Ectodermal cell (in vitro differentiated cells): ENCODE results near the gene LHFPL3.
"Not testable (repeated sequence)": the region's sequence is repeated elsewhere in the genome, so short reads cannot be mapped to it uniquely, and the experiment has no call there.

Experiments
- H3K27ac ChIP-seq: 2 replicates; pipeline ENCODE4 v1.7.0; 2013; ENCODE audit warnings: mild to moderate bottlenecking, low read depth, low read length; ENCODE audit not compliant: insufficient read depth, poor library complexity, severe bottlenecking
- H3K27me3 ChIP-seq: 2 replicates; pipeline ENCODE4 v1.7.0; 2013; ENCODE audit warnings: mild to moderate bottlenecking, low read length; ENCODE audit not compliant: insufficient read depth, control insufficient read depth, poor library complexity, severe bottlenecking
- H3K36me3 ChIP-seq: one replicate; pipeline ENCODE4 v1.7.0; 2013; ENCODE audit warnings: low read length; ENCODE audit not compliant: control insufficient read depth, insufficient read depth
- H3K4me1 ChIP-seq: one replicate; pipeline ENCODE4 v1.7.0; 2013; ENCODE audit warnings: low read length; ENCODE audit not compliant: control insufficient read depth, insufficient read depth
- H3K4me3 ChIP-seq: 2 replicates; pipeline ENCODE4 v1.7.0; 2013; ENCODE audit warnings: low read depth, low read length, control low read depth; ENCODE audit not compliant: insufficient read depth
- H3K9me3 ChIP-seq: 2 replicates; pipeline ENCODE4 v1.7.0; 2013; ENCODE audit warnings: mild to moderate bottlenecking, low read length, moderate library complexity; ENCODE audit not compliant: control insufficient read depth
- WGBS, 2 experiments: methylation state at CpG; one replicate each; pipeline ENCODE4 v1.1.7; 2013; ENCODE audit warnings: missing lambda C conversion rate in 2 of 2; 5-methylcytosine and 5-hydroxymethylcytosine counted together

Gene LHFPL3

GRCh38 chr7:104552102-104552501 is 223.7 kb downstream of the LHFPL3 start:
- H3K4me1 ChIP-seq: no peaks in the 10 kb centered on the region
- H3K36me3 ChIP-seq: no peaks in the 10 kb centered on the region
- H3K27me3 ChIP-seq: no peaks in the 10 kb centered on the region
- H3K27ac ChIP-seq: no peak overlapping the region
- WGBS, 2 experiments: 7 to 9% methylated on average over 4 of the region's 4 CpGs
- no peaks in the 10 kb centered on the region for H3K9me3 ChIP-seq
- no peak overlapping the region for H3K4me3 ChIP-seq

GRCh38 chr7:104553074-104553473 is 224.7 kb downstream of the LHFPL3 start:
- no peaks in the 10 kb centered on the region for H3K9me3 ChIP-seq
- H3K36me3 ChIP-seq: no peaks in the 10 kb centered on the region
- no peaks in the 10 kb centered on the region for H3K27me3 ChIP-seq
- no peak overlapping the region for H3K27ac ChIP-seq
- H3K4me1 ChIP-seq: no peaks in the 10 kb centered on the region
- no peak overlapping the region for H3K4me3 ChIP-seq

- H3K27me3 ChIP-seq: not testable (repeated sequence)
These were observed 235.0 kb downstream of the LHFPL3 start for GRCh38 chr7:104563350-104563901.

GRCh38 chr7:104569751-104570150 is 241.3 kb downstream of the LHFPL3 start:
- H3K9me3 ChIP-seq: no peaks in the 10 kb centered on the region
- no peaks in the 10 kb centered on the region for H3K36me3 ChIP-seq
- H3K4me1 ChIP-seq: no peaks in the 10 kb centered on the region
- 73 to 81% methylated on average over 2 to 3 of the region's 3 CpGs for WGBS, 2 experiments
- H3K4me3 ChIP-seq: no peak overlapping the region
- H3K27ac ChIP-seq: no peak overlapping the region
- H3K27me3 ChIP-seq: no peaks in the 10 kb centered on the region

More at GRCh38 chr7:104563350-104563901, 235.0 kb downstream of the LHFPL3 start:
- not testable (repeated sequence) for H3K36me3 ChIP-seq, H3K4me1 ChIP-seq, H3K4me3 ChIP-seq, H3K9me3 ChIP-seq, H3K27ac ChIP-seq
- 95 to 97% methylated on average over 22 of the region's 22 CpGs for WGBS, 2 experiments

GRCh38 chr7:104572554-104572953 is 244.2 kb downstream of the LHFPL3 start:
- H3K27ac ChIP-seq: no peak overlapping the region
- no peaks in the 10 kb centered on the region for H3K9me3 ChIP-seq
- H3K27me3 ChIP-seq: no peaks in the 10 kb centered on the region
- no peaks in the 10 kb centered on the region for H3K36me3 ChIP-seq
- H3K4me3 ChIP-seq: no peak overlapping the region
- no peaks in the 10 kb centered on the region for H3K4me1 ChIP-seq

- Histone ChIP-seq H3K27me3 (no peaks in the 10 kb centered on the region), H3K9me3 (no peaks in the 10 kb centered on the region), H3K36me3 (no peaks in the 10 kb centered on the region), H3K4me3 (no peak overlapping the region), H3K27ac (no peak overlapping the region), H3K4me1 (no peaks in the 10 kb centered on the region)
- WGBS, 2 experiments: 57 to 58% methylated on average over 3 of the region's 3 CpGs
These were observed 256.2 kb downstream of the LHFPL3 start for GRCh38 chr7:104584620-104585019.

- not testable (repeated sequence) for H3K27ac ChIP-seq, H3K4me1 ChIP-seq, H3K4me3 ChIP-seq, H3K36me3 ChIP-seq, H3K9me3 ChIP-seq, H3K27me3 ChIP-seq
- 79 to 80% methylated on average over 7 of the region's 7 CpGs for WGBS, 2 experiments
These were observed 267.2 kb downstream of the LHFPL3 start for GRCh38 chr7:104595591-104595990.

- Histone ChIP-seq H3K27ac (no peak overlapping the region), H3K9me3 (no peaks in the 10 kb centered on the region), H3K36me3 (no peaks in the 10 kb centered on the region), H3K4me1 (no peaks in the 10 kb centered on the region), H3K27me3 (no peaks in the 10 kb centered on the region), H3K4me3 (no peak overlapping the region)
- WGBS, 2 experiments: 88 to 90% methylated on average over 5 of the region's 5 CpGs
These were observed 275.6 kb downstream of the LHFPL3 start for GRCh38 chr7:104603957-104604356.

- H3K36me3 ChIP-seq: no peaks in the 10 kb centered on the region
- 83 to 87% methylated on average over 1 of the region's 1 CpG for WGBS, 2 experiments
- no peaks in the 10 kb centered on the region for H3K27me3 ChIP-seq
- H3K4me3 ChIP-seq: no peak overlapping the region
- no peaks in the 10 kb centered on the region for H3K4me1 ChIP-seq
- H3K27ac ChIP-seq: no peak overlapping the region
- no peaks in the 10 kb centered on the region for H3K9me3 ChIP-seq
These were observed 276.3 kb downstream of the LHFPL3 start for GRCh38 chr7:104604706-104605105.

GRCh38 chr7:104621321-104621720 is 292.9 kb downstream of the LHFPL3 start:
- H3K4me3 ChIP-seq: no peak overlapping the region
- no peaks in the 10 kb centered on the region for H3K9me3 ChIP-seq
- WGBS, 2 experiments: 73 to 78% methylated on average over 3 of the region's 3 CpGs
- H3K27me3 ChIP-seq: no peaks in the 10 kb centered on the region
- no peak overlapping the region for H3K27ac ChIP-seq
- H3K4me1 ChIP-seq: no peaks in the 10 kb centered on the region
- H3K36me3 ChIP-seq: no peaks in the 10 kb centered on the region

- H3K4me1 ChIP-seq: no peaks in the 10 kb centered on the region
- no peaks in the 10 kb centered on the region for H3K27me3 ChIP-seq
- no peak overlapping the region for H3K4me3 ChIP-seq
- no peaks in the 10 kb centered on the region for H3K9me3 ChIP-seq
- no peaks in the 10 kb centered on the region for H3K36me3 ChIP-seq
- H3K27ac ChIP-seq: no peak overlapping the region
These were observed 297.6 kb downstream of the LHFPL3 start for GRCh38 chr7:104625956-104626355.
